Measurements from ENCODE around the gene DUOX1. TPM values are rescaled to one million over a fixed set of nuclear protein-coding genes. Genes with fewer than 3 reads are reported as not detected.

DUOX1 gene
- total RNA-seq, 3 donors from 2014 or later: 0.80 to 7.2 (median 1.6) TPM

DNA sequence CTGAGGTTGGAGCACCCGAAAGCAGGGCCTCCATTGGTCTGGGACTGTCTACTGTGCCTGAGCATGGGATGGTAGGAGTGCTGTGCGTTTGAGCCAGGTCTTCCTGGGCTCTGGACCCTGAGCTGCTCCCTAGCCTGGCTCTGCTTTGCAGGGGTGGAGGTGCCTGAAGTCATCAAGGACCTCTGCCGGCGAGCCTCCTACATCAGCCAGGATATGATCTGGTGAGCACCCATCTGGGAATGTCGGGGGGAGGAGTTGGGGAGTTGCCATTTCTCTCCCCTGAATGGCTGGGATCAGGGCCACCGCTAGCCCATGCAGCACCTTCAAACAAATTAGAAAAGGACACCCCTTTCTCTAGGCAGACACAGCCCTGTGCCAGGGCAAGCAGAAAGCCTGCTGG lies 20.7 kb downstream of the DUOX1 start:
- Histone ChIP-seq H3K27ac (no peak overlapping the region), H3K9me3 (no peaks in the 10 kb centered on the region), H3K36me3 (no peaks in the 10 kb centered on the region), H3K27me3 (no peaks in the 10 kb centered on the region), H3K4me1 (no peaks in the 10 kb centered on the region), H3K4me3 (no peak overlapping the region)
- intact Hi-C loops (cut with DNase I; ENCODE audit: low total_unique reads): no loop called here
- TF ChIP-seq POLR2AphosphoS5 (IDR thresholded peaks at IDR 0.05) (no peak), POLR2A (IDR thresholded peaks at IDR 0.05) (no peak)
- TF ChIP-seq, protein P1, sequence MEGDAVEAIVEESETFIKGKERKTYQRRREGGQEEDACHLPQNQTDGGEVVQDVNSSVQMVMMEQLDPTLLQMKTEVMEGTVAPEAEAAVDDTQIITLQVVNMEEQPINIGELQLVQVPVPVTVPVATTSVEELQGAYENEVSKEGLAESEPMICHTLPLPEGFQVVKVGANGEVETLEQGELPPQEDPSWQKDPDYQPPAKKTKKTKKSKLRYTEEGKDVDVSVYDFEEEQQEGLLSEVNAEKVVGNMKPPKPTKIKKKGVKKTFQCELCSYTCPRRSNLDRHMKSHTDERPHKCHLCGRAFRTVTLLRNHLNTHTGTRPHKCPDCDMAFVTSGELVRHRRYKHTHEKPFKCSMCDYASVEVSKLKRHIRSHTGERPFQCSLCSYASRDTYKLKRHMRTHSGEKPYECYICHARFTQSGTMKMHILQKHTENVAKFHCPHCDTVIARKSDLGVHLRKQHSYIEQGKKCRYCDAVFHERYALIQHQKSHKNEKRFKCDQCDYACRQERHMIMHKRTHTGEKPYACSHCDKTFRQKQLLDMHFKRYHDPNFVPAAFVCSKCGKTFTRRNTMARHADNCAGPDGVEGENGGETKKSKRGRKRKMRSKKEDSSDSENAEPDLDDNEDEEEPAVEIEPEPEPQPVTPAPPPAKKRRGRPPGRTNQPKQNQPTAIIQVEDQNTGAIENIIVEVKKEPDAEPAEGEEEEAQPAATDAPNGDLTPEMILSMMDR (IDR thresholded peaks at IDR 0.05): no peak
- DNase-seq (ENCODE audit: low spot score in 2 of 2): no peak

GRCh38 chr15:45150997-45151396 lies 21.2 kb downstream of the DUOX1 start:
- Histone ChIP-seq H3K9me3 (no peaks in the 10 kb centered on the region), H3K27ac (no peak overlapping the region), H3K4me1 (no peaks in the 10 kb centered on the region), H3K4me3 (no peak overlapping the region), H3K36me3 (no peaks in the 10 kb centered on the region), H3K27me3 (no peaks in the 10 kb centered on the region)
- TF ChIP-seq, protein P1 (IDR thresholded peaks at IDR 0.05): no peak
- TF ChIP-seq POLR2A (IDR thresholded peaks at IDR 0.05): no peak
- no peak for TF ChIP-seq POLR2AphosphoS5 (IDR thresholded peaks at IDR 0.05)
- DNase-seq (ENCODE audit: low spot score in 2 of 2): no peak
- intact Hi-C loops (cut with DNase I; ENCODE audit: low total_unique reads): no loop called here

DNA sequence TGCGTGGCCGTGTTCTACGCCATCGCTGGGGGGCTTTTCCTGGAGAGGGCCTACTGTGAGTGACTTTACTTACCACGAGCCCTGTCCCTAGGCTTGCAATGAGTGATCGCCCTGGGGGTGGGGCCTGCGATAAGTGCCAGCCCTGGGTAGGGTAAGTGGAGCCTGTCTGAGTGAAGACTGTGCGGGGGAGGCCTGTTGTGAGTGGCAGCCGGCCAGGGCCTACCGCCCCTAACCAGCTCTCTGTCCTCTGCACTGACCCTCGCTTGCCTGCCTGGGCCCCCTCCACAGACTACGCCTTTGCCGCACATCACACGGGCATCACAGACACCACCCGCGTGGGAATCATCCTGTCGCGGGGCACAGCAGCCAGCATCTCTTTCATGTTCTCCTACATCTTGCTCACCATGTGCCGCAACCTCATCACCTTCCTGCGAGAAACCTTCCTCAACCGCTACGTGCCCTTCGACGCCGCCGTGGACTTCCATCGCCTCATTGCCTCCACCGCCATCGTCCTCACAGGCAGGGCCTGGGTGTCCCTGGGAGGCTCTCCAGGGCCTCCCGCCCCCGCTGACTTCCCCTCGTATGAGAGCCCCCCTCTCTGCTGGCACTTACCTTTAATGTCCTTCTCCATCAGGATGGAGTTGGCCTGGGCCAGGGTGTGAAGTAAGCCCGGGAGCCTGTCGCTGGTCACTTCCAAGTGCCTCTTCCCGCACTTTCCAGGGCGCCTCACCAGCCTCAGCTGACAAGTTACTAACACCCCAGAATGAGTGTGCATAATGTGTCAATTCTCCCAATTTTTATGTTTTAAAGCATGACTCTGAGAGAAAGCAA lies 22.4 kb downstream of the DUOX1 start:
- H3K36me3 ChIP-seq: no peaks in the 10 kb centered on the region
- no peaks in the 10 kb centered on the region for H3K9me3 ChIP-seq
- no peaks in the 10 kb centered on the region for H3K4me1 ChIP-seq
- DNase-seq (ENCODE audit: low spot score in 2 of 2): no peak
- H3K27me3 ChIP-seq: no peaks in the 10 kb centered on the region
- intact Hi-C loops (cut with DNase I; ENCODE audit: low total_unique reads): no loop called here
- H3K27ac ChIP-seq: no peak overlapping the region
- TF ChIP-seq POLR2AphosphoS5 (IDR thresholded peaks at IDR 0.05) (no peak), POLR2A (IDR thresholded peaks at IDR 0.05) (no peak)
- TF ChIP-seq, protein P1 (IDR thresholded peaks at IDR 0.05): no peak
- H3K4me3 ChIP-seq: no peak overlapping the region

DNA sequence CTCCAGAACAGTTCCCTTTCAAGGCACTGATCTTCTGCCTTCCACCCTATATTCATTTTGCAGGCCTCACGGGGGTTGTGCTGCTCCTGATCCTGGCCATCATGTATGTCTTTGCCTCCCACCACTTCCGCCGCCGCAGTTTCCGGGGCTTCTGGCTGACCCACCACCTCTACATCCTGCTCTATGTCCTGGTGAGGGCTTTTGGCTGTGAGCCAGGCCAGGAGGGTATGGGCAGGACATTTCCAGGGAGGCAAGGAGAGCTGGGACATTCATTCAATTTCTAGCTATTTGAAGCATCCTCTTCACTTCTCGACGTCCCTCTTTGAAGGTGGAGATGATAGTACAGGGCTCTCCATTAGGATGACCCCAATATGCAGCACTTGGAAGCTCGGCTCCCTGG lies 25.9 kb downstream of the DUOX1 start:
- no peak for TF ChIP-seq POLR2AphosphoS5 (IDR thresholded peaks at IDR 0.05)
- TF ChIP-seq, protein P1 (IDR thresholded peaks at IDR 0.05): no peak
- no peak for TF ChIP-seq POLR2A (IDR thresholded peaks at IDR 0.05)
- Histone ChIP-seq H3K4me1 (no peaks in the 10 kb centered on the region), H3K27me3 (no peaks in the 10 kb centered on the region), H3K27ac (no peak overlapping the region), H3K4me3 (no peak overlapping the region), H3K9me3 (no peaks in the 10 kb centered on the region), H3K36me3 (no peaks in the 10 kb centered on the region)
- DNase-seq (ENCODE audit: low spot score in 2 of 2): no peak
- intact Hi-C loops (cut with DNase I; ENCODE audit: low total_unique reads): no loop called here

GRCh38 chr15:45156744-45157455 lies 27.1 kb downstream of the DUOX1 start:
- Histone ChIP-seq H3K9me3 (no peaks in the 10 kb centered on the region), H3K4me3 (no peak overlapping the region), H3K27ac (no peak overlapping the region), H3K4me1 (no peaks in the 10 kb centered on the region), H3K27me3 (no peaks in the 10 kb centered on the region), H3K36me3 (no peaks in the 10 kb centered on the region)
- intact Hi-C loops (cut with DNase I; ENCODE audit: low total_unique reads): no loop called here
- TF ChIP-seq, protein P1 (IDR thresholded peaks at IDR 0.05): no peak
- TF ChIP-seq POLR2AphosphoS5 (IDR thresholded peaks at IDR 0.05): no peak
- no peak for TF ChIP-seq POLR2A (IDR thresholded peaks at IDR 0.05)
- DNase-seq (ENCODE audit: low spot score in 2 of 2): no peak
